D341Med (cell line): ENCODE results near the gene RAB32.

Source experiments
- DNase-seq: peaks from one replicate; pipeline ENCODE4 v3.0.0; 2012; ENCODE audit warnings: low spot score

RAB32 gene

GRCh38 chr6:146582857-146583256, 39.2 kb downstream of the RAB32 start:
- peak; percentile 38 for DNase-seq

GRCh38 chr6:146583966-146584365, 40.3 kb downstream of the RAB32 start:
- no peak for DNase-seq

- no peak for DNase-seq
Observed at GRCh38 chr6:146587459-146587858, 43.8 kb downstream of the RAB32 start.

GRCh38 chr6:146590492-146590891, 46.9 kb downstream of the RAB32 start:
- DNase-seq: no peak

GRCh38 chr6:146592451-146592850, 48.8 kb downstream of the RAB32 start:
- no peak for DNase-seq

- DNase-seq: no peak
Observed at GRCh38 chr6:146593986-146594385, 50.4 kb downstream of the RAB32 start.

GRCh38 chr6:146594495-146594894, 50.9 kb downstream of the RAB32 start:
- DNase-seq: no peak

GRCh38 chr6:146595972-146596731, 52.5 kb downstream of the RAB32 start:
- DNase-seq: no peak

- DNase-seq: no peak
Observed at GRCh38 chr6:146598772-146599405, 55.3 kb downstream of the RAB32 start, which contains the start of gene ADGB. TSS of gene ADGB (plus strand) at chr6:146598972. CDS start at chr6:146599041, 69 bp downstream.

GRCh38 chr6:146601352-146601751, 57.7 kb downstream of the RAB32 start:
- no peak for DNase-seq

- peak; percentile 59 for DNase-seq
Observed at GRCh38 chr6:146602526-146602925, 58.9 kb downstream of the RAB32 start.
